HEK293 (cell line): ENCODE results near the gene FOXRED1.

ENCODE experiments used
- CTCF ChIA-PET: fragments of 350-600 bp; formaldehyde crosslinking; extraction: SDS; loops from one replicate; lab custom pipeline; 2021; ENCODE audit warnings: antibody characterized with exemption; lab: Yijun Ruan, JAX
- POLR2A ChIA-PET: fragments of 300-600 bp; formaldehyde crosslinking; extraction: SDS; loops from one replicate; lab custom pipeline; 2020; ENCODE audit warnings: antibody characterized with exemption, inconsistent platforms; lab: Yijun Ruan, JAX
- H3K27ac ChIP-seq: fragments of 200-500 bp; sonication (Bioruptor generic); 2 replicates; pipeline ENCODE4 v1.5.1; 2014; ENCODE audit warnings: low read depth, low read length, control low read depth, inconsistent platforms; ENCODE audit errors: extremely low read depth
- H3K36me3 ChIP-seq, 2 experiments: fragments of 200-500 bp in 1 of 2; sonication (Bioruptor generic) in 1 of 2; 1 replicate in 1 of 2; 2 replicates in 1 of 2; pipeline ENCODE4 v1.5.1; 2014 to 2017; ENCODE audit warnings: inconsistent platforms in 2 of 2, low read length in 2 of 2; ENCODE audit not compliant: control insufficient read depth in 2 of 2, insufficient read depth in 1 of 2
- H3K4me1 ChIP-seq: fragments of 200-500 bp; sonication (Bioruptor generic); 2 replicates; pipeline ENCODE4 v1.5.1; 2014; ENCODE audit warnings: mild to moderate bottlenecking, low read length, inconsistent platforms; ENCODE audit not compliant: control insufficient read depth, insufficient read depth
- H3K4me3 ChIP-seq: 2 replicates; pipeline ENCODE4 v1.5.1; 2011; ENCODE audit warnings: low read depth, mild to moderate bottlenecking, control low read depth, low read length, moderate library complexity
- H3K9me3 ChIP-seq: fragments of 200-500 bp; sonication (Bioruptor generic); 2 replicates; pipeline ENCODE4 v1.5.1; 2014; ENCODE audit warnings: low read depth, low read length, inconsistent platforms; ENCODE audit not compliant: control insufficient read depth, insufficient read depth
- BCL11A ChIP-seq: fragments of 450-650 bp; formaldehyde crosslinking; IDR thresholded peaks from 2 replicates; pipeline ENCODE4 v1.5.1; 2016; ENCODE audit warnings: low read depth, missing biosample characterization, missing genetic modification characterization
- EGR2 ChIP-seq: fragments of 450-650 bp; formaldehyde crosslinking; IDR thresholded peaks from 2 replicates; pipeline ENCODE4 v1.5.1; 2016; ENCODE audit warnings: low read depth, missing biosample characterization, missing genetic modification characterization
- TCF7L2 ChIP-seq: IDR thresholded peaks from 2 replicates; pipeline ENCODE4 v1.6.1; 2011; ENCODE audit warnings: low read depth, mild to moderate bottlenecking, inconsistent platforms, low read length, moderate library complexity, borderline replicate concordance
- TRIM28 ChIP-seq: IDR thresholded peaks from 2 replicates; pipeline ENCODE4 v1.6.1; 2011; ENCODE audit warnings: low read length, control low read depth, borderline replicate concordance
- ZBTB48 ChIP-seq: fragments of 450-650 bp; formaldehyde crosslinking; IDR thresholded peaks from 2 replicates; pipeline ENCODE4 v1.5.1; 2016; ENCODE audit warnings: missing biosample characterization, missing genetic modification characterization
- ZBTB7A ChIP-seq: fragments of 450-650 bp; formaldehyde crosslinking; IDR thresholded peaks from 2 replicates; pipeline ENCODE4 v1.5.1; 2016; ENCODE audit warnings: low read depth, missing biosample characterization, missing genetic modification characterization
- ZNF133 ChIP-seq: fragments of 450-650 bp; formaldehyde crosslinking; IDR thresholded peaks from 2 replicates; pipeline ENCODE4 v1.5.1; 2016; ENCODE audit warnings: missing biosample characterization, missing genetic modification characterization
- ZNF341 ChIP-seq: fragments of 450-650 bp; formaldehyde crosslinking; IDR thresholded peaks from 2 replicates; pipeline ENCODE4; 2016; ENCODE audit warnings: low read depth, missing biosample characterization, missing genetic modification characterization
- ZNF404 ChIP-seq: fragments of 450-650 bp; formaldehyde crosslinking; IDR thresholded peaks from 2 replicates; pipeline ENCODE4 v1.5.1; 2017; ENCODE audit warnings: missing biosample characterization, missing genetic modification characterization
- ZNF423 ChIP-seq: fragments of 450-650 bp; formaldehyde crosslinking; IDR thresholded peaks from 2 replicates; pipeline ENCODE4 v1.5.1; 2016; ENCODE audit warnings: missing biosample characterization, missing genetic modification characterization
- ZNF510 ChIP-seq: fragments of 450-650 bp; formaldehyde crosslinking; IDR thresholded peaks from 2 replicates; pipeline ENCODE4 v1.5.1; 2018; ENCODE audit warnings: mild to moderate bottlenecking, missing genetic modification characterization, missing biosample characterization; ENCODE audit not compliant: insufficient replicate concordance
- ZNF610 ChIP-seq: fragments of 450-650 bp; formaldehyde crosslinking; IDR thresholded peaks from 2 replicates; pipeline ENCODE4 v1.5.1; 2016; ENCODE audit warnings: missing biosample characterization, missing genetic modification characterization, borderline replicate concordance
- ZNF623 ChIP-seq: fragments of 450-650 bp; formaldehyde crosslinking; IDR thresholded peaks from 2 replicates; pipeline ENCODE4 v1.5.1; 2016; ENCODE audit warnings: missing biosample characterization, missing genetic modification characterization
- ZNF707 ChIP-seq: fragments of 450-650 bp; formaldehyde crosslinking; IDR thresholded peaks from 2 replicates; pipeline ENCODE4 v1.5.1; 2016; ENCODE audit warnings: missing biosample characterization, missing genetic modification characterization
- ZXDB ChIP-seq: fragments of 450-650 bp; formaldehyde crosslinking; IDR thresholded peaks from 2 replicates; pipeline ENCODE4 v1.5.1; 2016; ENCODE audit warnings: missing biosample characterization, missing genetic modification characterization
- TF ChIP-seq, protein P1 (sequence below): fragments of 450-650 bp; formaldehyde crosslinking; IDR thresholded peaks from 2 replicates; pipeline ENCODE4 v1.5.1; 2016; ENCODE audit warnings: missing biosample characterization, missing genetic modification characterization, low read depth
- TF ChIP-seq, protein P2 (sequence below): fragments of 450-650 bp; formaldehyde crosslinking; IDR thresholded peaks from 2 replicates; pipeline ENCODE4 v1.5.1; 2016; ENCODE audit warnings: missing biosample characterization, missing genetic modification characterization
- TF ChIP-seq, protein P3 (sequence below): fragments of 450-650 bp; formaldehyde crosslinking; optimal IDR thresholded peaks from 2 replicates; pipeline ENCODE3; 2016; ENCODE audit warnings: missing biosample characterization, mild to moderate bottlenecking, missing genetic modification characterization
- TF ChIP-seq, protein P4 (sequence below): fragments of 450-650 bp; formaldehyde crosslinking; IDR thresholded peaks from 2 replicates; pipeline ENCODE4 v1.5.1; 2016; ENCODE audit warnings: missing biosample characterization, missing genetic modification characterization
- TF ChIP-seq, protein P5 (sequence below): sonication (generic); formaldehyde crosslinking; IDR thresholded peaks from 2 replicates; pipeline ENCODE4 v1.8.1; 2022; ENCODE audit warnings: mild to moderate bottlenecking, moderate library complexity, missing genetic modification reagents
- TF ChIP-seq, protein P6 (sequence below): fragments of 450-650 bp; IDR thresholded peaks from 2 replicates; pipeline ENCODE4 v1.5.1; 2018; ENCODE audit warnings: missing biosample characterization, mild to moderate bottlenecking, missing genetic modification characterization

FOXRED1 gene

DNA sequence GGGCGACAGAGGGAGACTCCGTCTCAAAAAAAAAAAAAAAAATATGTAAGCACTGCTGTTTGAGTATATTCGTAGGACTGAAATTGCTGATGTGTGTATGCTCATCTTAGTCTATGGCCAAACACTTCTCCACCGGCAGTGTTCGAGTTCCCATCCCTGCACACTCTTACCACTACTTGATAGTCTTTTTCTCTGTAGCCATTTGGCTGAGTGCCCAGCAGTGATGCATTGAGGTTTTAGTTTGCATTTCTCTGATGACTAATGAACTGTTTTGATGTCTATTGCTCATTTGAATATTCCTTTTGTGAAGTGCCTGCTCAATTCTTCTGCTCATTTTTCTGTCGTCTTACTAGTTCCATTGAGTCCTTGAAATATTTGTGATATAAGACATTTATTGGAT is 15.9 kb downstream of the FOXRED1 start (continued):
- no peak for TF ChIP-seq ZNF610 (tag by site-specific recombination)

DNA sequence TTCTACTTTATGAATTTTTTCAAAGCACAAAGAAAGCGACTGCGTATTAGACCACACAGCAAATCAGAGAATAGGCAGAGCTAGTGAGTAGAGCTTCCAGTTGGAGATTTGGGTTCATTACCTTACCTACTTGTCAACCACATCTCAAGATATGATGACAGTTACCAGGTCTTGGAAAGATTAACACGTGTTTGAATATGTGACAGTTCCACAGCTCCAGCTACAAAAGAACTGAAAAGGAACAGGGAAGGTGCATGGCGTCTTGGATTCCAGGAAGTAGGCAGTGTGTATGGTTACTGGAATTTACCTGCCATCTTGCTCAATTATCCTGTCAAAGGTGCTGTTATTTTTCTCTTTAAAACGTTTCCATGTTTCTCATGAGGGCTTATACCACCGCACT is 19.3 kb downstream of the FOXRED1 start:
- no peaks in the 10 kb centered on the region; the same call in 1 of the 2 replicates for H3K4me1 ChIP-seq
- TF ChIP-seq ZNF133 (tag by site-specific recombination) = no peak
- TF ChIP-seq TRIM28 = no peak
- TF ChIP-seq, protein P1, sequence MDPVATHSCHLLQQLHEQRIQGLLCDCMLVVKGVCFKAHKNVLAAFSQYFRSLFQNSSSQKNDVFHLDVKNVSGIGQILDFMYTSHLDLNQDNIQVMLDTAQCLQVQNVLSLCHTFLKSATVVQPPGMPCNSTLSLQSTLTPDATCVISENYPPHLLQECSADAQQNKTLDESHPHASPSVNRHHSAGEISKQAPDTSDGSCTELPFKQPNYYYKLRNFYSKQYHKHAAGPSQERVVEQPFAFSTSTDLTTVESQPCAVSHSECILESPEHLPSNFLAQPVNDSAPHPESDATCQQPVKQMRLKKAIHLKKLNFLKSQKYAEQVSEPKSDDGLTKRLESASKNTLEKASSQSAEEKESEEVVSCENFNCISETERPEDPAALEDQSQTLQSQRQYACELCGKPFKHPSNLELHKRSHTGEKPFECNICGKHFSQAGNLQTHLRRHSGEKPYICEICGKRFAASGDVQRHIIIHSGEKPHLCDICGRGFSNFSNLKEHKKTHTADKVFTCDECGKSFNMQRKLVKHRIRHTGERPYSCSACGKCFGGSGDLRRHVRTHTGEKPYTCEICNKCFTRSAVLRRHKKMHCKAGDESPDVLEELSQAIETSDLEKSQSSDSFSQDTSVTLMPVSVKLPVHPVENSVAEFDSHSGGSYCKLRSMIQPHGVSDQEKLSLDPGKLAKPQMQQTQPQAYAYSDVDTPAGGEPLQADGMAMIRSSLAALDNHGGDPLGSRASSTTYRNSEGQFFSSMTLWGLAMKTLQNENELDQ = no peak
- TF ChIP-seq, protein P2, sequence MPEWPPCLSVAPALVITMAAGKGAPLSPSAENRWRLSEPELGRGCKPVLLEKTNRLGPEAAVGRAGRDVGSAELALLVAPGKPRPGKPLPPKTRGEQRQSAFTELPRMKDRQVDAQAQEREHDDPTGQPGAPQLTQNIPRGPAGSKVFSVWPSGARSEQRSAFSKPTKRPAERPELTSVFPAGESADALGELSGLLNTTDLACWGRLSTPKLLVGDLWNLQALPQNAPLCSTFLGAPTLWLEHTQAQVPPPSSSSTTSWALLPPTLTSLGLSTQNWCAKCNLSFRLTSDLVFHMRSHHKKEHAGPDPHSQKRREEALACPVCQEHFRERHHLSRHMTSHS (tag by site-specific recombination) = no peak
- TF ChIP-seq BCL11A (tag by site-specific recombination) = no peak
- TF ChIP-seq ZBTB48 (tag by site-specific recombination) = no peak
- no peak for TF ChIP-seq ZXDB
- TF ChIP-seq, all 188 proteins: peak for 0
- no peak overlapping the region for H3K27ac ChIP-seq
- H3K36me3 ChIP-seq = peaks cover 0 to 33% of the 10 kb centered on the region in 2 experiments; a peak in 2 of 3 replicates
- no peak overlapping the region for H3K4me3 ChIP-seq
- H3K9me3 ChIP-seq = no peaks in the 10 kb centered on the region
- POLR2A ChIA-PET = no interaction called here
- CTCF ChIA-PET = interaction anchor here (0.6 kb wide), 1 partner anchor 364 kb away, joined by 5 read pairs; no protein-coding TSS in a partner anchor

DNA sequence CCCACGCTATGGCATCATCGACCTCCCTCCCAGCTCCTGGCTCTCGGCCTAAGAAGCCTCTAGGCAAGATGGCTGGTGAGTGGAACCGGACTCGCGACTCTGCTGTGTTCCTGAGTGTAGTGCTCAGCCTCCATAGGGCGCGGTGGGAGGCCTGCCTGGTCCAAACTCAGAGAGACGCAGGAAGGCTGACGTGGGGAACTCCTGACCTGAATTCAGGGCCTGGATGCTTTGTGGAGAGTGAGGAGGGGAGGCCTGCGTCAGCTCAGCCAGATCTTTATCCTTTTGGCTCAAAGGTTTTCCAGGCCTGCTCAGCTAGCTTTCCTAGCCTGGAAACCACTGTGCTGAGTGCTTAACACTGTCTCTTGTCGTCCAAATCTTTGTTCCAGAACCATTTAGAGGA is 21.9 kb downstream of the FOXRED1 start:
- POLR2A ChIA-PET = interaction anchor here (0.8 kb wide), 1 partner anchor 22 kb away, joined by 4 read pairs; the partner anchor contains the start of genes FOXRED1 and SRPRA
- H3K4me1 ChIP-seq = no peaks in the 10 kb centered on the region
- no peak overlapping the region for H3K27ac ChIP-seq
- H3K9me3 ChIP-seq = no peaks in the 10 kb centered on the region
- TF ChIP-seq ZNF610 (tag by site-specific recombination) (no peak), ZNF404 (tag by site-specific recombination) (no peak), EGR2 (tag by site-specific recombination) (no peak), ZNF510 (tag by site-specific recombination) (no peak), ZNF423 (tag by site-specific recombination) (no peak), ZNF707 (tag by site-specific recombination) (no peak), ZNF623 (tag by site-specific recombination) (no peak), ZNF341 (no peak), BCL11A (tag by site-specific recombination) (no peak), TCF7L2 (no peak), ZBTB7A (no peak)
- TF ChIP-seq, protein P3, sequence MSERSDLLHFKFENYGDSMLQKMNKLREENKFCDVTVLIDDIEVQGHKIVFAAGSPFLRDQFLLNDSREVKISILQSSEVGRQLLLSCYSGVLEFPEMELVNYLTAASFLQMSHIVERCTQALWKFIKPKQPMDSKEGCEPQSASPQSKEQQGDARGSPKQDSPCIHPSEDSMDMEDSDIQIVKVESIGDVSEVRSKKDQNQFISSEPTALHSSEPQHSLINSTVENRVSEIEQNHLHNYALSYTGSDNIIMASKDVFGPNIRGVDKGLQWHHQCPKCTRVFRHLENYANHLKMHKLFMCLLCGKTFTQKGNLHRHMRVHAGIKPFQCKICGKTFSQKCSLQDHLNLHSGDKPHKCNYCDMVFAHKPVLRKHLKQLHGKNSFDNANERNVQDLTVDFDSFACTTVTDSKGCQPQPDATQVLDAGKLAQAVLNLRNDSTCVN = no peak
- TF ChIP-seq, protein P4, sequence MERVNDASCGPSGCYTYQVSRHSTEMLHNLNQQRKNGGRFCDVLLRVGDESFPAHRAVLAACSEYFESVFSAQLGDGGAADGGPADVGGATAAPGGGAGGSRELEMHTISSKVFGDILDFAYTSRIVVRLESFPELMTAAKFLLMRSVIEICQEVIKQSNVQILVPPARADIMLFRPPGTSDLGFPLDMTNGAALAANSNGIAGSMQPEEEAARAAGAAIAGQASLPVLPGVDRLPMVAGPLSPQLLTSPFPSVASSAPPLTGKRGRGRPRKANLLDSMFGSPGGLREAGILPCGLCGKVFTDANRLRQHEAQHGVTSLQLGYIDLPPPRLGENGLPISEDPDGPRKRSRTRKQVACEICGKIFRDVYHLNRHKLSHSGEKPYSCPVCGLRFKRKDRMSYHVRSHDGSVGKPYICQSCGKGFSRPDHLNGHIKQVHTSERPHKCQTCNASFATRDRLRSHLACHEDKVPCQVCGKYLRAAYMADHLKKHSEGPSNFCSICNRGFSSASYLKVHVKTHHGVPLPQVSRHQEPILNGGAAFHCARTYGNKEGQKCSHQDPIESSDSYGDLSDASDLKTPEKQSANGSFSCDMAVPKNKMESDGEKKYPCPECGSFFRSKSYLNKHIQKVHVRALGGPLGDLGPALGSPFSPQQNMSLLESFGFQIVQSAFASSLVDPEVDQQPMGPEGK (tag by site-specific recombination) = no peak
- TF ChIP-seq, protein P5, sequence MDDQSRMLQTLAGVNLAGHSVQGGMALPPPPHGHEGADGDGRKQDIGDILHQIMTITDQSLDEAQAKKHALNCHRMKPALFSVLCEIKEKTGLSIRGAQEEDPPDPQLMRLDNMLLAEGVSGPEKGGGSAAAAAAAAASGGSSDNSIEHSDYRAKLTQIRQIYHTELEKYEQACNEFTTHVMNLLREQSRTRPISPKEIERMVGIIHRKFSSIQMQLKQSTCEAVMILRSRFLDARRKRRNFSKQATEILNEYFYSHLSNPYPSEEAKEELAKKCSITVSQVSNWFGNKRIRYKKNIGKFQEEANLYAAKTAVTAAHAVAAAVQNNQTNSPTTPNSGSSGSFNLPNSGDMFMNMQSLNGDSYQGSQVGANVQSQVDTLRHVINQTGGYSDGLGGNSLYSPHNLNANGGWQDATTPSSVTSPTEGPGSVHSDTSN = no peak
- TF ChIP-seq, protein P6, sequence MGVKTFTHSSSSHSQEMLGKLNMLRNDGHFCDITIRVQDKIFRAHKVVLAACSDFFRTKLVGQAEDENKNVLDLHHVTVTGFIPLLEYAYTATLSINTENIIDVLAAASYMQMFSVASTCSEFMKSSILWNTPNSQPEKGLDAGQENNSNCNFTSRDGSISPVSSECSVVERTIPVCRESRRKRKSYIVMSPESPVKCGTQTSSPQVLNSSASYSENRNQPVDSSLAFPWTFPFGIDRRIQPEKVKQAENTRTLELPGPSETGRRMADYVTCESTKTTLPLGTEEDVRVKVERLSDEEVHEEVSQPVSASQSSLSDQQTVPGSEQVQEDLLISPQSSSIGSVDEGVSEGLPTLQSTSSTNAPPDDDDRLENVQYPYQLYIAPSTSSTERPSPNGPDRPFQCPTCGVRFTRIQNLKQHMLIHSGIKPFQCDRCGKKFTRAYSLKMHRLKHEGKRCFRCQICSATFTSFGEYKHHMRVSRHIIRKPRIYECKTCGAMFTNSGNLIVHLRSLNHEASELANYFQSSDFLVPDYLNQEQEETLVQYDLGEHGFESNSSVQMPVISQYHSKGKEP = no peak
- TF ChIP-seq, all 188 proteins: peak for 0
- no peak overlapping the region for H3K4me3 ChIP-seq
- CTCF ChIA-PET = no interaction called here
- peaks cover 0 to 48% of the 10 kb centered on the region in 2 experiments; a peak in 2 of 3 replicates for H3K36me3 ChIP-seq
